OCI-M2 (cell line): Measurements from ENCODE around the gene PTGIS.
A peak's percentile ranks its signal among the peaks of the same experiment; 100 is the strongest.

ENCODE experiments used
- DNase-seq: peaks from one replicate; lab custom pipeline; 2025; ENCODE audit not compliant: unreplicated experiment; lab: John Stamatoyannopoulos, UW

PTGIS gene

GRCh38 chr20:49560646-49561045 lies 7.3 kb downstream of the PTGIS start:
- DNase-seq: no peak

- no peak for DNase-seq
These were observed 7.8 kb downstream of the PTGIS start for GRCh38 chr20:49560186-49560585.

- DNase-seq: no peak
These were observed 8.4 kb downstream of the PTGIS start for GRCh38 chr20:49559411-49560081.

GRCh38 chr20:49558826-49559225 lies 9.1 kb downstream of the PTGIS start:
- DNase-seq: no peak

GRCh38 chr20:49557449-49557848 lies 10.5 kb downstream of the PTGIS start:
- no peak for DNase-seq

GRCh38 chr20:49556621-49557020 lies 11.3 kb downstream of the PTGIS start:
- no peak for DNase-seq

GRCh38 chr20:49549801-49550551 lies 18.0 kb downstream of the PTGIS start:
- no peak for DNase-seq

- no peak for DNase-seq
These were observed 19.5 kb downstream of the PTGIS start for GRCh38 chr20:49548371-49548947.

- DNase-seq: no peak
These were observed 22.4 kb downstream of the PTGIS start for GRCh38 chr20:49545572-49545971.

- DNase-seq: no peak
These were observed 23.4 kb downstream of the PTGIS start for GRCh38 chr20:49544535-49544934.

GRCh38 chr20:49543858-49544437 lies 24.0 kb downstream of the PTGIS start:
- no peak for DNase-seq

- DNase-seq: no peak
These were observed 24.7 kb downstream of the PTGIS start for GRCh38 chr20:49543071-49543857.

GRCh38 chr20:49542514-49542991 lies 25.4 kb downstream of the PTGIS start:
- no peak for DNase-seq

- no peak for DNase-seq
These were observed 26.0 kb downstream of the PTGIS start for GRCh38 chr20:49541733-49542513.

GRCh38 chr20:49540687-49541435 lies 27.1 kb downstream of the PTGIS start:
- no peak for DNase-seq

GRCh38 chr20:49540232-49540620 lies 27.7 kb downstream of the PTGIS start:
- no peak for DNase-seq

- DNase-seq: no peak
These were observed 28.3 kb downstream of the PTGIS start for GRCh38 chr20:49539481-49540231.

- DNase-seq: no peak
These were observed 29.0 kb downstream of the PTGIS start for GRCh38 chr20:49538950-49539349.

- peak; percentile 58 for DNase-seq
These were observed 33.7 kb downstream of the PTGIS start for GRCh38 chr20:49534255-49534712.
